SK-N-SH (cell line): ENCODE data around the gene PIGA. TPM values are rescaled to one million over a fixed set of nuclear protein-coding genes. Genes with fewer than 3 reads are reported as not detected.

Experiments
- CTCF ChIA-PET: fragments of 300-600, 350-600 bp; formaldehyde crosslinking; extraction: SDS; loops from one replicate; lab custom pipeline; 2021; lab: Yijun Ruan, JAX
- POLR2A ChIA-PET: fragments of 350-600 bp; sonication (Branson Sonifier 250); formaldehyde crosslinking; extraction: SDS; loops from one replicate; lab custom pipeline; 2020; ENCODE audit warnings: antibody characterized with exemption, inconsistent platforms; lab: Yijun Ruan, JAX
- DNase-seq: peaks from one replicate; pipeline ENCODE4 v3.0.0; 2012
- H2AFZ ChIP-seq: fragments of 200-600 bp; sonication (generic); 2 replicates; pipeline ENCODE4 v1.8.1; 2016; ENCODE audit warnings: antibody characterized with exemption, mild to moderate bottlenecking, low read depth
- H3F3A ChIP-seq: fragments of 200-600 bp; sonication (generic); replicated peaks from 2 replicates; pipeline ENCODE3; 2016; ENCODE audit warnings: antibody characterized with exemption, mild to moderate bottlenecking; ENCODE audit not compliant: insufficient read depth
- H3K27ac ChIP-seq, 2 experiments: fragments of 200-500 bp in 1 of 2; fragments of 200-600 bp in 1 of 2; sonication (Bioruptor generic) in 1 of 2; sonication (generic), shearing (Covaris generic) in 1 of 2; 2 replicates each; pipeline versions ENCODE4 v1.5.1 to v1.6.1; 2014 to 2016; ENCODE audit warnings: low read depth in 2 of 2, inconsistent platforms in 1 of 2, low read length in 1 of 2, mild to moderate bottlenecking in 1 of 2, mixed read lengths in 1 of 2
- H3K27me3 ChIP-seq: fragments of 200-600 bp; sonication (generic), shearing (Covaris generic); 2 replicates; pipeline ENCODE4 v1.6.1; 2016; ENCODE audit warnings: mixed run types; ENCODE audit not compliant: insufficient read depth
- H3K36me3 ChIP-seq, 2 experiments: fragments of 200-500 bp in 1 of 2; fragments of 200-600 bp in 1 of 2; sonication (Bioruptor generic) in 1 of 2; sonication (generic) in 1 of 2; replicated peaks in 1 of 2; 2 replicates each; pipeline versions ENCODE3 to v1.5.1; 2014 to 2016; ENCODE audit warnings: low read length in 1 of 2, mild to moderate bottlenecking in 1 of 2; ENCODE audit not compliant: insufficient read depth in 2 of 2, control insufficient read depth in 1 of 2
- H3K4me1 ChIP-seq, 2 experiments: fragments of 200-500 bp in 1 of 2; fragments of 200-600 bp in 1 of 2; sonication (Bioruptor generic) in 1 of 2; sonication (generic), shearing (Covaris generic) in 1 of 2; 2 replicates each; pipeline versions ENCODE4 v1.5.1 to v1.6.1; 2014 to 2016; ENCODE audit warnings: low read depth in 1 of 2, low read length in 1 of 2, mixed run types in 1 of 2; ENCODE audit not compliant: insufficient read depth in 2 of 2, control insufficient read depth in 1 of 2
- H3K4me2 ChIP-seq: fragments of 200-600 bp; sonication (generic), shearing (Covaris generic); 2 replicates; pipeline ENCODE4 v1.6.1; 2017; ENCODE audit warnings: mixed run types
- H3K4me3 ChIP-seq, 2 experiments: fragments of 200-500 bp in 1 of 2; fragments of 200-600 bp in 1 of 2; sonication (Bioruptor generic) in 1 of 2; sonication (generic), shearing (Covaris generic) in 1 of 2; 2 replicates each; pipeline versions ENCODE4 v1.5.1 to v1.8.1; 2014 to 2016; ENCODE audit warnings: low read depth in 2 of 2, inconsistent platforms in 1 of 2, low read length in 1 of 2, mild to moderate bottlenecking in 1 of 2, mixed read lengths in 1 of 2, moderate library complexity in 1 of 2
- H3K79me2 ChIP-seq: fragments of 200-600 bp; sonication (generic); 2 replicates; pipeline ENCODE4 v1.8.1; 2017; ENCODE audit warnings: mild to moderate bottlenecking; ENCODE audit not compliant: insufficient read depth
- H3K9ac ChIP-seq: fragments of 200-600 bp; sonication (generic); 2 replicates; pipeline ENCODE4 v1.6.1; 2017; ENCODE audit warnings: mixed run types
- H3K9me2 ChIP-seq: fragments of 200-600 bp; sonication (generic); 2 replicates; pipeline ENCODE4 v1.6.1; 2017; ENCODE audit warnings: mixed run types
- H3K9me3 ChIP-seq: fragments of 200-600 bp; sonication (generic); 2 replicates; pipeline ENCODE4 v1.6.1; 2017; ENCODE audit warnings: mixed run types, mild to moderate bottlenecking, moderate library complexity
- H4K20me1 ChIP-seq: fragments of 200-600 bp; sonication (generic); 2 replicates; pipeline ENCODE4 v1.6.1; 2017; ENCODE audit warnings: mild to moderate bottlenecking, mixed run types; ENCODE audit not compliant: insufficient read depth
- ELF1 ChIP-seq: IDR thresholded peaks from 2 replicates; pipeline ENCODE4 v1.4.0; 2012
- EP300 ChIP-seq, 2 experiments: IDR thresholded peaks; 2 replicates each; pipeline versions ENCODE4 v1.4.0 to v1.6.1; 2012; ENCODE audit warnings: borderline replicate concordance in 1 of 2, low read depth in 1 of 2, low read length in 1 of 2
- FOXJ3 ChIP-seq: sonication (generic); formaldehyde crosslinking; IDR thresholded peaks from 2 replicates; pipeline ENCODE4 v1.5.1; 2020; ENCODE audit warnings: mild to moderate bottlenecking, missing genetic modification reagents
- GATA2 ChIP-seq: sonication (generic); formaldehyde crosslinking; IDR thresholded peaks from 2 replicates; pipeline ENCODE4 v1.5.0; 2020; ENCODE audit warnings: mild to moderate bottlenecking, missing genetic modification reagents
- IRF3 ChIP-seq: fragments of 150-350 bp; IDR thresholded peaks from 2 replicates; pipeline ENCODE4 v1.6.1; 2016; ENCODE audit warnings: mild to moderate bottlenecking, low read depth, low read length
- JUND ChIP-seq: IDR thresholded peaks from 2 replicates; pipeline ENCODE4 v1.4.0; 2012
- MAX ChIP-seq: IDR thresholded peaks from 2 replicates; pipeline ENCODE4 v1.4.0; 2012; ENCODE audit warnings: low read depth
- MEF2A ChIP-seq: IDR thresholded peaks from 2 replicates; pipeline ENCODE4 v1.4.0; 2012; ENCODE audit warnings: low read depth, borderline replicate concordance
- MXI1 ChIP-seq: IDR thresholded peaks from 2 replicates; pipeline ENCODE4 v1.6.1; 2012; ENCODE audit warnings: mild to moderate bottlenecking, low read depth, low read length, improper control_type of control experiment
- NFIC ChIP-seq: IDR thresholded peaks from 2 replicates; pipeline ENCODE4 v1.4.0; 2012; ENCODE audit warnings: borderline replicate concordance
- PBX3 ChIP-seq: IDR thresholded peaks from 2 replicates; pipeline ENCODE4; 2012
- RCOR1 ChIP-seq: fragments of 150-350 bp; IDR thresholded peaks from 2 replicates; pipeline ENCODE4 v1.6.1; 2017; ENCODE audit warnings: antibody characterized with exemption, low read length
- RXRA ChIP-seq: IDR thresholded peaks from 2 replicates; pipeline ENCODE4 v1.4.0; 2012; ENCODE audit warnings: low read depth, mild to moderate bottlenecking, borderline replicate concordance
- SIN3A ChIP-seq: IDR thresholded peaks from 2 replicates; pipeline ENCODE4 v1.6.1; 2012; ENCODE audit warnings: low read depth, mild to moderate bottlenecking, low read length, moderate library complexity, borderline replicate concordance
- SMC3 ChIP-seq: IDR thresholded peaks from 2 replicates; pipeline ENCODE4 v1.6.1; 2012; ENCODE audit warnings: low read depth, low read length, improper control_type of control experiment
- TAF1 ChIP-seq: IDR thresholded peaks from 2 replicates; pipeline ENCODE4 v1.6.1; 2012; ENCODE audit warnings: low read depth, mild to moderate bottlenecking, low read length, moderate library complexity, borderline replicate concordance
- TCF12 ChIP-seq: IDR thresholded peaks from 2 replicates; pipeline ENCODE4 v1.4.0; 2012
- TEAD4 ChIP-seq: IDR thresholded peaks from 2 replicates; pipeline ENCODE4 v1.4.0; 2012; ENCODE audit warnings: mild to moderate bottlenecking, borderline replicate concordance; ENCODE audit not compliant: insufficient read depth
- USF1 ChIP-seq: IDR thresholded peaks from 2 replicates; pipeline ENCODE4 v1.4.0; 2012; ENCODE audit warnings: low read depth, borderline replicate concordance
- ZBTB33 ChIP-seq: IDR thresholded peaks from 2 replicates; pipeline ENCODE4 v1.4.0; 2012; ENCODE audit warnings: low read depth, borderline replicate concordance
- WGBS: methylation state at CpG from one replicate; pipeline ENCODE4 v1.1.6; 2017; ENCODE audit warnings: low lambda C conversion rate; 5-methylcytosine and 5-hydroxymethylcytosine counted together
- polyA plus RNA-seq, 3 experiments: library from polyadenylated mRNA; depleted of rRNA; stranded (reverse); fragments of >200 nt; gene quantifications; 2 replicates each; pipeline ENCODE4 v1.2.3, GENCODE V29; 2012

PIGA gene
- polyA plus RNA-seq, 1 of the 3 experiments (the other 2 are of a cell fraction): 2.8 TPM

- ChIA-PET POLR2A (no interaction called here), CTCF (interaction anchor here (1.4 kb wide), 1 partner anchor 9 kb away, joined by 6 read pairs; no protein-coding TSS in a partner anchor)
- H2AFZ ChIP-seq: no peak overlapping the region
- H3K9me2 ChIP-seq: no peaks in the 10 kb centered on the region
- H4K20me1 ChIP-seq: no peaks in the 10 kb centered on the region
- 42% methylated on average over 2 of the region's 2 CpGs for WGBS
- H3K9ac ChIP-seq: no peak overlapping the region
- no peak overlapping the region for H3K4me2 ChIP-seq
- H3K79me2 ChIP-seq: no peaks in the 10 kb centered on the region
- no peak overlapping the region for H3K4me3 ChIP-seq
- no peaks in the 10 kb centered on the region for H3K9me3 ChIP-seq
- no peak for TF ChIP-seq MXI1
- no peak for TF ChIP-seq IRF3
- TF ChIP-seq RCOR1: no peak
- TF ChIP-seq MEF2A: no peak
- no peak for TF ChIP-seq RXRA
- no peak for TF ChIP-seq TEAD4
- no peak for TF ChIP-seq SIN3A
- no peak for TF ChIP-seq GATA2 (CRISPR knock-in tag)
- TF ChIP-seq, all 33 proteins: peak for 0
- no peak overlapping the region for H3K27ac ChIP-seq
- no peak for DNase-seq
- no peaks in the 10 kb centered on the region for H3K36me3 ChIP-seq
- no peaks in the 10 kb centered on the region for H3F3A ChIP-seq
- H3K27me3 ChIP-seq: no peaks in the 10 kb centered on the region
- H3K4me1 ChIP-seq: no peaks in the 10 kb centered on the region
These were observed 23.2 kb upstream of the PIGA start for GRCh38 chrX:15358533-15358932.

GRCh38 chrX:15356444-15356843 lies 21.1 kb upstream of the PIGA start:
- H3K9me3 ChIP-seq: no peaks in the 10 kb centered on the region
- H3K4me2 ChIP-seq: no peak overlapping the region
- H3K27me3 ChIP-seq: no peaks in the 10 kb centered on the region
- TF ChIP-seq USF1 (no peak), TCF12 (no peak), PBX3 (no peak), NFIC (no peak), FOXJ3 (CRISPR knock-in tag) (no peak), TAF1 (no peak), ELF1 (no peak), SIN3A (no peak), IRF3 (no peak), MAX (no peak), TEAD4 (no peak), SMC3 (no peak), EP300 (IDR thresholded peaks at IDR 0.05; ENCODE audit: borderline replicate concordance in 1 of 2, low read depth in 1 of 2, low read length in 1 of 2) (no peak), MXI1 (no peak), JUND (no peak), ZBTB33 (no peak)
- TF ChIP-seq, all 33 proteins: peak for 0
- no peaks in the 10 kb centered on the region for H3F3A ChIP-seq
- no peaks in the 10 kb centered on the region for H4K20me1 ChIP-seq
- POLR2A ChIA-PET: no interaction called here
- no peaks in the 10 kb centered on the region for H3K4me1 ChIP-seq
- 0 out of 2 replicates have a peak overlapping the region, but pooled peaks have one; percentile 14 for H2AFZ ChIP-seq
- DNase-seq: no peak
- CTCF ChIA-PET: interaction anchor here (1.2 kb wide), 1 partner anchor 10 kb away, joined by 4 read pairs; no protein-coding TSS in a partner anchor
- WGBS: 67% methylated on average over 1 of the region's 1 CpG
- no peaks in the 10 kb centered on the region for H3K36me3 ChIP-seq
- no peak overlapping the region for H3K9ac ChIP-seq
- H3K9me2 ChIP-seq: no peaks in the 10 kb centered on the region
- no peaks in the 10 kb centered on the region for H3K79me2 ChIP-seq
- H3K27ac ChIP-seq: no peak overlapping the region
- H3K4me3 ChIP-seq: no peak overlapping the region
